OCI-LY1 (cell line): Measurements from ENCODE around the gene PSD4.

ENCODE experiments used
- H2AFZ ChIP-seq: fragments of 200-600 bp; sonication (generic), shearing (Covaris generic); 2 replicates; pipeline ENCODE4 v1.6.0; 2014; ENCODE audit warnings: antibody characterized with exemption, mild to moderate bottlenecking, low read length
- H3F3A ChIP-seq: fragments of 200-600 bp; sonication (generic), shearing (Covaris generic); 2 replicates; pipeline ENCODE4 v1.6.0; 2014; ENCODE audit warnings: mild to moderate bottlenecking, antibody characterized with exemption, low read length, moderate library complexity; ENCODE audit not compliant: insufficient read depth
- H3K27ac ChIP-seq: fragments of 200-600 bp; sonication (generic); 2 replicates; pipeline ENCODE4 v1.5.1; 2014; ENCODE audit warnings: low read length, mixed run types, mild to moderate bottlenecking, low read depth; ENCODE audit not compliant: poor library complexity, severe bottlenecking
- H3K27me3 ChIP-seq: fragments of 200-600 bp; sonication (generic); 2 replicates; pipeline ENCODE4 v1.6.0; 2014; ENCODE audit warnings: antibody characterized with exemption, mild to moderate bottlenecking, low read length, moderate library complexity; ENCODE audit not compliant: insufficient read depth
- H3K36me3 ChIP-seq: fragments of 200-600 bp; sonication (generic); 2 replicates; pipeline ENCODE4 v1.6.1; 2014; ENCODE audit warnings: mild to moderate bottlenecking, antibody characterized with exemption, low read length, moderate library complexity, mixed read lengths; ENCODE audit not compliant: insufficient read depth
- H3K4me1 ChIP-seq: fragments of 200-600 bp; sonication (generic); 2 replicates; pipeline ENCODE4 v1.5.1; 2014; ENCODE audit warnings: mild to moderate bottlenecking, low read length, moderate library complexity; ENCODE audit not compliant: insufficient read depth, severe bottlenecking
- H3K4me2 ChIP-seq: fragments of 200-600 bp; sonication (generic), shearing (Covaris generic); 2 replicates; pipeline ENCODE4 v1.6.1; 2014; ENCODE audit warnings: low read length
- H3K4me3 ChIP-seq: fragments of 200-600 bp; sonication (generic); 2 replicates; pipeline ENCODE4 v1.5.1; 2014; ENCODE audit warnings: low read length, low read depth, mild to moderate bottlenecking, mixed read lengths; ENCODE audit not compliant: poor library complexity, severe bottlenecking
- H3K79me2 ChIP-seq: fragments of 200-600 bp; shearing (Covaris generic); 2 replicates; pipeline ENCODE4 v1.6.1; 2016; ENCODE audit warnings: mixed run types, low read length, mixed read lengths; ENCODE audit not compliant: insufficient read depth
- H3K9ac ChIP-seq: fragments of 200-600 bp; sonication (generic), shearing (Covaris generic); 2 replicates; pipeline ENCODE4 v1.6.1; 2014; ENCODE audit warnings: mild to moderate bottlenecking, low read length, mixed read lengths
- H3K9me2 ChIP-seq: fragments of 200-600 bp; sonication (generic), shearing (Covaris generic); 2 replicates; pipeline ENCODE4 v1.6.1; 2014; ENCODE audit warnings: low read depth, mild to moderate bottlenecking, low read length, mixed read lengths
- H3K9me3 ChIP-seq: fragments of 200-600 bp; shearing (Covaris generic); 2 replicates; pipeline ENCODE4 v1.6.1; 2014; ENCODE audit warnings: low read length, mixed read lengths
- H4K20me1 ChIP-seq: fragments of 200-600 bp; sonication (generic), shearing (Covaris generic); 2 replicates; pipeline ENCODE4 v1.6.0; 2016; ENCODE audit warnings: mild to moderate bottlenecking, low read length; ENCODE audit not compliant: insufficient read depth
- CTCF ChIP-seq: fragments of 200-600 bp; sonication (generic), shearing (Covaris generic); IDR thresholded peaks from 2 replicates; pipeline ENCODE4 v1.5.1; 2017; ENCODE audit warnings: mild to moderate bottlenecking, antibody characterized with exemption, low read length, moderate library complexity, mixed read lengths
- EZH2 ChIP-seq: fragments of 200-600 bp; sonication (generic), shearing (Covaris generic); IDR thresholded peaks from 2 replicates; pipeline ENCODE4 v1.8.0; 2017; ENCODE audit warnings: borderline replicate concordance, mixed run types, mild to moderate bottlenecking, antibody characterized with exemption, low read length, moderate library complexity, mixed read lengths

PSD4 gene

GRCh38 chr2:113162173-113162572 lies 11.6 kb upstream of the PSD4 start:
- Histone ChIP-seq H3K27me3 (peaks cover 6% of the 10 kb centered on the region; the same call in 1 of the 2 replicates), H3K9ac (no peak overlapping the region), H3K36me3 (no peaks in the 10 kb centered on the region), H3K9me2 (no peaks in the 10 kb centered on the region), H3F3A (no peaks in the 10 kb centered on the region), H3K4me2 (no peak overlapping the region), H2AFZ (no peak overlapping the region), H3K9me3 (no peaks in the 10 kb centered on the region), H3K4me3 (no peak overlapping the region), H3K79me2 (no peaks in the 10 kb centered on the region), H3K4me1 (peaks cover 5% of the 10 kb centered on the region), H3K27ac (no peak overlapping the region), H4K20me1 (no peaks in the 10 kb centered on the region)
- TF ChIP-seq CTCF (no peak), EZH2 (no peak)

- H3K4me2 ChIP-seq: no peak overlapping the region
- no peaks in the 10 kb centered on the region for H3K9me3 ChIP-seq
- no peaks in the 10 kb centered on the region for H4K20me1 ChIP-seq
- H3K9me2 ChIP-seq: no peaks in the 10 kb centered on the region
- H3F3A ChIP-seq: no peaks in the 10 kb centered on the region
- no peaks in the 10 kb centered on the region for H3K79me2 ChIP-seq
- no peak overlapping the region for H2AFZ ChIP-seq
- no peak overlapping the region for H3K27ac ChIP-seq
- H3K36me3 ChIP-seq: no peaks in the 10 kb centered on the region
- TF ChIP-seq CTCF (no peak), EZH2 (no peak)
- H3K4me1 ChIP-seq: peaks cover 5% of the 10 kb centered on the region
- H3K4me3 ChIP-seq: no peak overlapping the region
- no peak overlapping the region for H3K9ac ChIP-seq
- H3K27me3 ChIP-seq: peaks cover 3% of the 10 kb centered on the region; the same call in 1 of the 2 replicates
Observed at GRCh38 chr2:113162869-113163268, 10.9 kb upstream of the PSD4 start.

- no peaks in the 10 kb centered on the region for H3K36me3 ChIP-seq
- H3F3A ChIP-seq: no peaks in the 10 kb centered on the region
- H3K4me1 ChIP-seq: peaks cover 12% of the 10 kb centered on the region
- H3K4me3 ChIP-seq: no peak overlapping the region
- TF ChIP-seq EZH2: no peak
- TF ChIP-seq CTCF: no peak
- no peak overlapping the region for H3K9ac ChIP-seq
- H3K79me2 ChIP-seq: no peaks in the 10 kb centered on the region
- no peaks in the 10 kb centered on the region for H3K9me2 ChIP-seq
- no peak overlapping the region for H3K4me2 ChIP-seq
- no peak overlapping the region for H2AFZ ChIP-seq
- no peaks in the 10 kb centered on the region for H3K9me3 ChIP-seq
- no peaks in the 10 kb centered on the region for H4K20me1 ChIP-seq
- H3K27me3 ChIP-seq: no peaks in the 10 kb centered on the region
- H3K27ac ChIP-seq: no peak overlapping the region
Observed at GRCh38 chr2:113164215-113164929, 9.4 kb upstream of the PSD4 start.
